Choroid plexus epithelial cell (primary cell): ENCODE results near the gene IFIT5.

Source experiments
- DNase-seq: peaks from one replicate; pipeline ENCODE4 v3.0.0-alpha.2; 2010; ENCODE audit warnings: low read depth
- H3K4me3 ChIP-seq: 2 replicates; pipeline ENCODE4 v1.5.1; 2011; ENCODE audit warnings: low read depth, mild to moderate bottlenecking, control low read depth, low read length, moderate library complexity
- TF ChIP-seq, protein P1 (sequence below): conservative IDR thresholded peaks from 2 replicates; pipeline ENCODE4 v1.5.1; 2011; ENCODE audit warnings: low read depth, mild to moderate bottlenecking, control low read depth, inconsistent platforms, low read length, moderate library complexity

Gene IFIT5

DNA sequence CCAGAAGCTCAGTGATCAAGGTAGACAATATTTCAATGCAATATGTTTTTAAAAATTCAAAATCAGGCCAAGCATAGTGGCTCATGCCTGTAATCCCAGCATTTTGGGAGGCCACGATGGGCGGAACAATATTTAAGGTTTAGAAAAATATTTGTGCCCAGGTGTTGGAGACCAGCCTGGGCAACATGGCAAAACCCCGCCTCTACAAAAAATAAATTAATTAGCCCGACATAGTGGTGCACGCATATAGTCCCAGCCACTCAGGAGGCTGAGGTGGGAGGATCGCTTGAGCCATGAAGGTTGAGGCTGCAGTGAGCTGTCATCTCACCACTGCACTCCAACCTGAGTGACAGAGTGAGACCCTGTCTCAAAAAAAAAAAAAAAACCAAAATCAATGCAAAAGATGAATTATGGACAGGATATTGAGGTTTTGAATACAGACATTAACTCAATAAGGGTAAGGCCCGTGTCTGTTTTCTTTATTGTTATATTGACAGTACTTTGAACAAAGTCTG is 913 bp upstream of the IFIT5 start:
- peak overlapping the region; percentile 81 for H3K4me3 ChIP-seq
- DNase-seq: no peak
- TF ChIP-seq, protein P1, sequence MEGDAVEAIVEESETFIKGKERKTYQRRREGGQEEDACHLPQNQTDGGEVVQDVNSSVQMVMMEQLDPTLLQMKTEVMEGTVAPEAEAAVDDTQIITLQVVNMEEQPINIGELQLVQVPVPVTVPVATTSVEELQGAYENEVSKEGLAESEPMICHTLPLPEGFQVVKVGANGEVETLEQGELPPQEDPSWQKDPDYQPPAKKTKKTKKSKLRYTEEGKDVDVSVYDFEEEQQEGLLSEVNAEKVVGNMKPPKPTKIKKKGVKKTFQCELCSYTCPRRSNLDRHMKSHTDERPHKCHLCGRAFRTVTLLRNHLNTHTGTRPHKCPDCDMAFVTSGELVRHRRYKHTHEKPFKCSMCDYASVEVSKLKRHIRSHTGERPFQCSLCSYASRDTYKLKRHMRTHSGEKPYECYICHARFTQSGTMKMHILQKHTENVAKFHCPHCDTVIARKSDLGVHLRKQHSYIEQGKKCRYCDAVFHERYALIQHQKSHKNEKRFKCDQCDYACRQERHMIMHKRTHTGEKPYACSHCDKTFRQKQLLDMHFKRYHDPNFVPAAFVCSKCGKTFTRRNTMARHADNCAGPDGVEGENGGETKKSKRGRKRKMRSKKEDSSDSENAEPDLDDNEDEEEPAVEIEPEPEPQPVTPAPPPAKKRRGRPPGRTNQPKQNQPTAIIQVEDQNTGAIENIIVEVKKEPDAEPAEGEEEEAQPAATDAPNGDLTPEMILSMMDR: no peak

DNA sequence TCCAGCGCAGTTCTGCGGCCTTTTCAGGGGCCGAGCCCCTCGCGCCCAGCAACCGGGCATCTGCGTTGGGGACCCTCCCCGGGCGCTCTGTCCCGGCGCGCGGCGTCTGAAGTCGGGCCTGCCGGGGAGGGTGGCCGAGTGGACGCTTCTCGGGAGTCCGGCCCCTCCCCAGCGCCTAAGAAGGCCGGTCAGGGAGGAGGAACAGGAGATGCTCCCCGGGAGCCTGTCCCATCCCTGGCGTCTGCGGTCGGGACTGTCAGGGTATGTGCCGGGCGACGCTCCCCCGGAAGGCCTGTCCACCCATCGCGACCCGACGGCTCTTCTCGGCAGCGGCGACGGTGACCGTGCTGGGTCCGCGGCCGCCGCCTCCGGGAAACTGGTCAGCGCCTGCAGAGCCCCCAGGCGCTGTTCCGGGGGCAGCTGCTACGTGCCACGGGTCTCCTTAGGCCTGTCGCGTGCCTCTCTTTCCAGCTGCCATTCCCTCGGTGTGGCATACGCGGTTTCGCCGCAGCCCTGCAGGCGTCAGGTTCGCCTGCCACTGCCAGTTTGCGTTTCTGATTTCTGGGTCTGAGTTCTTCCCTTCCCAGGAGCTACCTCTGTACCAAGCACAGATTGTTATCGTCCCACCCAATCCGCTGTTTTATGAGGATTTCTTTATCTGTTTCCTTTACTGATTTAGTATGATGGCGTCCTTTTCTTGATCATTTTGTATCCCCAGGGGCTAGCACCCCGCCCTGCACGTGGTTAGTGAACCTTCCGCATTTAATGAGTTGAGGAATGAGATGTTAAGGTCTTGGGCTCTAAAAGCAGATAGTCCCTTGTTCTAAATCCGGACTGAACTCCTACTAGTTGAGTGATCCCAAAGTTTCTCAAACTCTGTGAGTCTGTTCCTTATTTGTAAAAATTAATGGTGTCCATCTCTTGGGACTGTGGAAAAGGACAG is 782 bp downstream of the IFIT5 start:
- peak overlapping the region; percentile 81 for H3K4me3 ChIP-seq
- peak; percentile 46 for DNase-seq
- TF ChIP-seq, protein P1: no peak

DNA sequence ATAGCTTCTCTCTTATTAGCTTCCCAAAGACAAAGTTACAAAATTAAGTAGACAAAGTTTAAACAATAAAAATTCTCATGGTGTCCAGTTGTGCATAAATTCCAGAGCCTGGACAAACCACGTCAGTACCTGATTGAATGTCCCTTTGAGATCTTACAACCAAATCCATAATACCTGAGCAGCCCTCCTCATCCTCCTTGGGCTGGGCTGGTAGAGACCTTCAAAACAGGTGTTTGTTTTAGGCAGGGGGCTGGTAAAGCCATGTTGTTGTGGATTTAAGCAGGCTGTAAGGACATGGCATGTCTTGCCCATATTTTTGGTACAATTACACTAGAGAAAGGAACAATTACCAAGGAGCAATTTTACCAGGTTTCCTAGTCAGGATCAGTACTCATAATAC is 2.1 kb downstream of the IFIT5 start:
- TF ChIP-seq, protein P1: no peak
- no peak overlapping the region for H3K4me3 ChIP-seq
- no peak for DNase-seq

DNA sequence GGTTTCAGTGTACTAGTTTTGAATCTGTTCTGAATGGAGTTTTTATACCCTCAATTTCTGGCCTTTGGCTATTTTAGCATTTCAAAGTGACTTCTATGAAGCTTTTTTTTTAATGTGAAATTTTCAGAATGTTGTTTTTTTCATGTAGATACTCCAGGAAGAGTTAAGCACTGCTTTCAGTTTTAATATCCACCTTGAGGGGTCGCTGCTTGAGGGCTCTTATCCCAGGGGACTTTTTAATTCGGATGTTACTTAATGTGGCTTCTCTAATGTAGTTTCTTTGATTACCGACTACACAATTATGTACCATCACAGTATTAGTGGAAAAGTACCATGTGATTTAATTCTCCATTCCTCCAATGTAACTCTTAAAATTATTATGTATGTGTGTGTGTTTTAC is 5.2 kb downstream of the IFIT5 start:
- TF ChIP-seq, protein P1: peak; percentile 77
- H3K4me3 ChIP-seq: no peak overlapping the region

DNA sequence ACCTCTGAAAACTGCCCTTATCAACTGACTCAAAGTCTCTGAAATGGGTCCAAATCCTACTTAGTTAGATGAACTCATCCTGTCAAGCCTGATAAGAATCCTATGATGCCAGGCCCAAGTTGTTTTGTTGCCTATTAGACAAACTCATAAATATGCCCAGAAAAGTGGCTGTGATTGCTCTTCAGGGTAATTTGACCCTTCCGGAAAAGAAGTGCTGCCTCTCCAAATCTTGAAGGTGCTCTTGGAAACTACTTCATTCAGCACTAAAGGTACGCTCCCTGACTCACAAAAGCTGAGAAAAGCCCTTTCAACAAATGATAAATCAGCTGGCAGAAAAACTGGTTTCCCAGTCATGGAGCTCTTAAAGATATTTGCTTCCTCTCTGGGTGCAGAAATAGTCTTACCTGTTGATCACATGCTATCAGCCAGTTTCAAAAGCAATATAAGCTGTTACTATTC is 6.7 kb downstream of the IFIT5 start:
- H3K4me3 ChIP-seq: no peak overlapping the region
- TF ChIP-seq, protein P1: no peak
- DNase-seq: no peak

More for the DNA sequence above, 5.2 kb downstream of the IFIT5 start:
- peak; percentile 68 for DNase-seq

DNA sequence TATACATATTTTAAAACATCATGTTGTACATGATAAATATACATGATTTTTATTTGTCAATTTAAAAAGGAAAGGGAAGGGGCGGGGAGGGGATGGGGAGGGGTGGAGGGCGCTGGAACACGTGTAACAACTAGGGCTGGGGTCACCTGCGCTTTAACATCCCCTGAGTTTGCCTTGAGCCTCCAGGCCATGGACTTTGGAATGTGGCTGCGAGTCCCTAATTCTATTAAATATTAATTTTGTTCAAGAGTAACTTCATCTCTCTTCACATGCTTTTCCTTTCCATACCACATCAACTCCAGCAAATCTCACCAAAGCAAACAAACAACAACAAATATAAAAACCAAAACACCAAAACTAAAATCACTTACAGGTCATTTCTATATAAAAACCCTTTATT is 10.6 kb downstream of the IFIT5 start:
- H3K4me3 ChIP-seq: no peak overlapping the region
- DNase-seq: no peak
- TF ChIP-seq, protein P1: no peak
